Peyer's patch (tissue), 4 donors: ENCODE data around the gene ANP32B. TPM values are rescaled to one million over a fixed set of nuclear protein-coding genes. Genes with fewer than 3 reads are reported as not detected.
"Not testable (repeated sequence)": the region's sequence is repeated elsewhere in the genome, so short reads cannot be mapped to it uniquely, and the experiment has no call there.

Experiments used
- DNase-seq, 3 donors: peaks; one replicate each; pipeline ENCODE4 v3.0.0-alpha.2; 2017 to 2019
- H3K27ac ChIP-seq, 4 donors: fragments of 200-600 bp; sonication (generic); one replicate each; pipeline ENCODE4 v1.5.1; 2016 to 2019
- H3K27me3 ChIP-seq, 2 donors: fragments of 200-600 bp; sonication (generic); one replicate each; pipeline ENCODE4 v1.5.1; 2019
- H3K36me3 ChIP-seq, 3 donors: fragments of 200-600 bp; sonication (generic); one replicate each; pipeline ENCODE4 v1.5.1; 2016 to 2019
- H3K4me1 ChIP-seq, 4 donors: fragments of 200-600 bp; sonication (generic); one replicate each; pipeline ENCODE4 v1.5.1; 2016 to 2019
- H3K4me3 ChIP-seq, 4 donors: fragments of 200-600 bp; sonication (generic); 1 replicate in 3 of 4; 2 replicates in 1 of 4; pipeline ENCODE4 v1.5.1; 2016 to 2019; ENCODE audit warnings: mild to moderate bottlenecking in 1 of 4
- H3K9me3 ChIP-seq, 4 donors: fragments of 200-600 bp; sonication (generic); one replicate each; pipeline ENCODE4 v1.5.1; 2016 to 2019; ENCODE audit warnings: mild to moderate bottlenecking in 1 of 4
- POLR2A ChIP-seq, 2 donors: fragments of 450-650 bp; IDR thresholded peaks; one replicate each; pipeline ENCODE4 v1.5.1; 2017; ENCODE audit warnings: antibody characterized with exemption in 2 of 2, mild to moderate bottlenecking in 2 of 2, moderate library complexity in 2 of 2
- total RNA-seq, 4 donors: library from RNA; depleted of rRNA; stranded (reverse); fragments of >200 nt; gene quantifications; one replicate each; pipeline ENCODE4 v1.1.0, GENCODE V29; 2016
- TF ChIP-seq, protein P1 (sequence below), 6 experiments: fragments of 450-650 bp in 4 of 6; fragments of 200-600 bp in 2 of 6; sonication (generic) in 1 of 6; IDR thresholded peaks; one replicate each; pipeline ENCODE4 v1.5.1; 2017 to 2019; ENCODE audit warnings: antibody characterized with exemption in 6 of 6, mild to moderate bottlenecking in 3 of 6, moderate library complexity in 1 of 6

ANP32B gene
- total RNA-seq, 4 donors from 2014 or later = 25.4 to 57.8 (median 36.6) TPM

DNA sequence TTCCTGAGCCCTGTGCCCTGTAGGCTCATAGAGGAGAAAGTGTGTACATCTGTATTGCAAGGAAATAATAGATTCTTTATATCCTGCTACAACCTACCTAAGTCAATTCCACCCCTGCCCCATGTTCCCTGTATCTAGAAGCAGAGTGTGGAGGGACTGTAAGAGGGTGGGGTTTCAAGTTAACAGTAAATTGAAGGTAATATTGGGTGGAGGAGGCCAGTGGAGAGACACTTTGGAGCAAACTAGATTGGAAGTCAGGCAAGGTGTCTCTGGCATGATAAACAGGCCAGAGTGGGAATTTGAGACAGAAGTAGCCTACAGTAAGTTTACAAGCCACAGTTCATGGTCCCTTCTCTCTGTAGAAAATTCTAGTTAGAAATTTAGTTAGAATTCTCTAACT lies 42.9 kb upstream of the ANP32B start:
- DNase-seq = no peak
- no peaks in the 10 kb centered on the region for H3K9me3 ChIP-seq
- no peak overlapping the region for H3K4me3 ChIP-seq
- no peak overlapping the region for H3K27ac ChIP-seq
- no peaks in the 10 kb centered on the region for H3K36me3 ChIP-seq
- H3K27me3 ChIP-seq = no peaks in the 10 kb centered on the region
- no peaks in the 10 kb centered on the region for H3K4me1 ChIP-seq
- TF ChIP-seq POLR2A (IDR thresholded peaks at IDR 0.05) = no peak
- TF ChIP-seq, protein P1, sequence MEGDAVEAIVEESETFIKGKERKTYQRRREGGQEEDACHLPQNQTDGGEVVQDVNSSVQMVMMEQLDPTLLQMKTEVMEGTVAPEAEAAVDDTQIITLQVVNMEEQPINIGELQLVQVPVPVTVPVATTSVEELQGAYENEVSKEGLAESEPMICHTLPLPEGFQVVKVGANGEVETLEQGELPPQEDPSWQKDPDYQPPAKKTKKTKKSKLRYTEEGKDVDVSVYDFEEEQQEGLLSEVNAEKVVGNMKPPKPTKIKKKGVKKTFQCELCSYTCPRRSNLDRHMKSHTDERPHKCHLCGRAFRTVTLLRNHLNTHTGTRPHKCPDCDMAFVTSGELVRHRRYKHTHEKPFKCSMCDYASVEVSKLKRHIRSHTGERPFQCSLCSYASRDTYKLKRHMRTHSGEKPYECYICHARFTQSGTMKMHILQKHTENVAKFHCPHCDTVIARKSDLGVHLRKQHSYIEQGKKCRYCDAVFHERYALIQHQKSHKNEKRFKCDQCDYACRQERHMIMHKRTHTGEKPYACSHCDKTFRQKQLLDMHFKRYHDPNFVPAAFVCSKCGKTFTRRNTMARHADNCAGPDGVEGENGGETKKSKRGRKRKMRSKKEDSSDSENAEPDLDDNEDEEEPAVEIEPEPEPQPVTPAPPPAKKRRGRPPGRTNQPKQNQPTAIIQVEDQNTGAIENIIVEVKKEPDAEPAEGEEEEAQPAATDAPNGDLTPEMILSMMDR (IDR thresholded peaks at IDR 0.05) = no peak

DNA sequence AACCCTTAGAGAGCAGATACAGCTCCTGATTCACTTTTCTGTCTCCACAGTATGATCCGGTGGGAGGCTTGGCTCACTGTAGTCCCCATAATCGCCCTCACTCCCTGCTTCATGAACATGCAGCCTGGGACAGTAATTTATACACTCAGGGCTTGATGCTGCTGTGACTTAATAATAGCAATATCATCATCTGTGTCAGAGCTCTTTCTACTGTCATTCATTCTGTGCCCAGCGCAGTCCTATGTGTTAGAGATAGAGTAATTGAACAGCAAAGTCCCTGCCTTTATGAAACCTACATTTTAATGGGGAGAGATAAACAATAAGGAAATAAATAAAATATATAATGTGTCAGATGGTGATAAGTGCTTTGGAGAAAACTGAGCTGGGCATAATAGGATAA lies 42.4 kb upstream of the ANP32B start:
- H3K36me3 ChIP-seq = no peaks in the 10 kb centered on the region
- no peak overlapping the region for H3K4me3 ChIP-seq
- H3K4me1 ChIP-seq = no peaks in the 10 kb centered on the region
- no peaks in the 10 kb centered on the region for H3K27me3 ChIP-seq
- no peak for TF ChIP-seq POLR2A (IDR thresholded peaks at IDR 0.05)
- TF ChIP-seq, protein P1 (IDR thresholded peaks at IDR 0.05) = no peak
- H3K27ac ChIP-seq = no peak overlapping the region
- no peaks in the 10 kb centered on the region for H3K9me3 ChIP-seq
- no peak for DNase-seq

GRCh38 chr9:97941323-97941722 lies 41.8 kb upstream of the ANP32B start:
- H3K36me3 ChIP-seq = no peaks in the 10 kb centered on the region
- no peak for TF ChIP-seq POLR2A (IDR thresholded peaks at IDR 0.05)
- TF ChIP-seq, protein P1 (IDR thresholded peaks at IDR 0.05) = no peak
- H3K27ac ChIP-seq = no peak overlapping the region
- no peak for DNase-seq
- H3K4me1 ChIP-seq = no peaks in the 10 kb centered on the region
- no peak overlapping the region for H3K4me3 ChIP-seq
- H3K27me3 ChIP-seq = no peaks in the 10 kb centered on the region
- H3K9me3 ChIP-seq = no peaks in the 10 kb centered on the region

DNA sequence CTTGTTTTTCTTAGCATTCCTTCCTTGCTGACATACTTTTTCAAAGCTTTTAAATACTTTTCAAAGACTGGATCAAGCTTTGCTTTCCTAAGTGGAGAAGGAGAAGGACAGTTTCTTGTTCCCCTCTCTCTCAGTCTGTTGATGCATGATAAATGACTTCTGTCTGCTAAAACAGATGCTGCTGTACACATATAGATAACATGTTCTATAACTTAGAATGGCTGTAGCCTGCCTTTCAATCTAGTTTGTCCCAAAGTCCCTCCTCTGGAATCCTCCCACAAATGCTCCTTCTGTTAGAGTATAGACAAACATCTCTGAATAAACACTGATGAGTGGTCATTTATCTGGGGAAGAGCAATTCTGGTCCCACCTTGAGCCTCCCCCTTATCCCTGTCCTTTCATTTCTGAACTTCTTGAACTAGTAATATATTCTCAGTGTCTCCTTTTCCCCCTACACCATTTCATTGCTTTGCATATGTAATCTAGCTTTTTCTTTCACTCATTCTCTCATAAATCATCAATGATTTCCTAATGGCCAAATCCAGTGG lies 39.8 kb upstream of the ANP32B start:
- Histone ChIP-seq H3K4me3 (no peak overlapping the region), H3K4me1 (no peaks in the 10 kb centered on the region), H3K27ac (no peak overlapping the region), H3K9me3 (no peaks in the 10 kb centered on the region), H3K27me3 (no peaks in the 10 kb centered on the region), H3K36me3 (no peaks in the 10 kb centered on the region)
- TF ChIP-seq, protein P1 (IDR thresholded peaks at IDR 0.05) = no peak
- no peak for TF ChIP-seq POLR2A (IDR thresholded peaks at IDR 0.05)
- DNase-seq = no peak

- Histone ChIP-seq H3K27me3 (no peaks in the 10 kb centered on the region), H3K27ac (no peak overlapping the region), H3K36me3 (no peaks in the 10 kb centered on the region), H3K4me3 (no peak overlapping the region), H3K4me1 (no peaks in the 10 kb centered on the region), H3K9me3 (no peaks in the 10 kb centered on the region)
- TF ChIP-seq POLR2A (IDR thresholded peaks at IDR 0.05) = no peak
- TF ChIP-seq, protein P1 (IDR thresholded peaks at IDR 0.05) = no peak
- no peak for DNase-seq
These were observed 38.5 kb upstream of the ANP32B start for GRCh38 chr9:97944612-97945011.

GRCh38 chr9:97945470-97945869 lies 37.7 kb upstream of the ANP32B start:
- H3K9me3 ChIP-seq, H3K27me3 ChIP-seq, H3K27ac ChIP-seq, DNase-seq, H3K36me3 ChIP-seq, H3K4me3 ChIP-seq, H3K4me1 ChIP-seq: not testable (repeated sequence)

- H3K27ac ChIP-seq, H3K36me3 ChIP-seq, H3K27me3 ChIP-seq, DNase-seq, H3K4me3 ChIP-seq, H3K9me3 ChIP-seq, H3K4me1 ChIP-seq: not testable (repeated sequence)
These were observed 36.0 kb upstream of the ANP32B start for GRCh38 chr9:97947094-97947493.

DNA sequence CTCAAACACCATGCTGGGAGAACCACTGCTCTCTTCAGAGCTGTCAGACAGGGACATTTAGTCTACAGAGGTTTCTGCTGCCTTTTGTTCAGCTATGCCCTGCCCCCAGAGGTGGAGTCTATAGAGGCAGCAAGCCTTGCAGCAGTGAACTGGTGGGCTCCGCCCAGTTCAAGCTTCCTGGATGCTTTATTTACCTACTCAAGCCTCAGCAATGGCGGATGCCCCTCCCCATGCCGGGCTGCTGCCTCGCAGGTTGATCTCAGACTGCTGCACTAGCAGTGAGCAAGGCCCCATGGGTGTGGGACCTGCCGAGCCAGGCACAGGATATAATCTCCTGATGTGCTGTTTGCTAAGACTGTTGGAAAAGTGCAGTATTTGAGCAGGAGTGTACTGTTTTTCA lies 32.3 kb upstream of the ANP32B start:
- not testable (repeated sequence) for H3K4me1 ChIP-seq, H3K4me3 ChIP-seq, DNase-seq, H3K9me3 ChIP-seq, H3K27me3 ChIP-seq, H3K36me3 ChIP-seq, H3K27ac ChIP-seq
